Ramos (cell line): Measurements from ENCODE around the gene EPHB1.
"Not testable (repeated sequence)": the region's sequence is repeated elsewhere in the genome, so short reads cannot be mapped to it uniquely, and the experiment has no call there.

Source experiments
- in situ Hi-C: fragments of 300-500 bp; cut with MboI; formaldehyde crosslinking; loops from one replicate; pipeline ENCODE4 v1.14.3; 2022; ENCODE audit warnings: low sequenced_read_pairs; ENCODE audit not compliant: unreplicated experiment

The EPHB1 gene

GRCh38 chr3:135218304-135218703, 423.2 kb downstream of the EPHB1 start:
- in situ Hi-C loops, result no loop called here

GRCh38 chr3:135218782-135219181, 423.7 kb downstream of the EPHB1 start:
- in situ Hi-C loops, result no loop called here

GRCh38 chr3:135224815-135225362, 429.8 kb downstream of the EPHB1 start:
- in situ Hi-C loops, result no loop called here

- in situ Hi-C loops, result no loop called here
Measured at GRCh38 chr3:135226057-135226456, 431.0 kb downstream of the EPHB1 start.

- in situ Hi-C loops, result no loop called here
Measured at GRCh38 chr3:135228201-135228600, 433.1 kb downstream of the EPHB1 start.

GRCh38 chr3:135229018-135229495, 434.0 kb downstream of the EPHB1 start:
- in situ Hi-C loops, result no loop called here

GRCh38 chr3:135231737-135232136, 436.7 kb downstream of the EPHB1 start:
- in situ Hi-C loops, result no loop called here

- in situ Hi-C loops, result no loop called here
Measured at GRCh38 chr3:135232226-135232625, 437.2 kb downstream of the EPHB1 start.

- in situ Hi-C loops, result not testable (repeated sequence)
Measured at GRCh38 chr3:135233476-135233875, 438.4 kb downstream of the EPHB1 start.

GRCh38 chr3:135235541-135235940, 440.5 kb downstream of the EPHB1 start:
- in situ Hi-C loops, result no loop called here

- in situ Hi-C loops, result no loop called here
Measured at GRCh38 chr3:135237371-135238143, 442.5 kb downstream of the EPHB1 start.

GRCh38 chr3:135238236-135238830, 443.3 kb downstream of the EPHB1 start:
- in situ Hi-C loops, result no loop called here

- in situ Hi-C loops, result no loop called here
Measured at GRCh38 chr3:135238871-135239614, 444.0 kb downstream of the EPHB1 start.

GRCh38 chr3:135239615-135239884, 444.5 kb downstream of the EPHB1 start:
- in situ Hi-C loops, result no loop called here

GRCh38 chr3:135240426-135240825, 445.4 kb downstream of the EPHB1 start:
- in situ Hi-C loops, result no loop called here

- in situ Hi-C loops, result no loop called here
Measured at GRCh38 chr3:135242285-135242684, 447.2 kb downstream of the EPHB1 start.

- in situ Hi-C loops, result no loop called here
Measured at GRCh38 chr3:135243616-135244015, 448.6 kb downstream of the EPHB1 start.

GRCh38 chr3:135246027-135246426, 451.0 kb downstream of the EPHB1 start:
- in situ Hi-C loops, result no loop called here

- in situ Hi-C loops, result no loop called here
Measured at GRCh38 chr3:135248213-135248612, 453.2 kb downstream of the EPHB1 start.

GRCh38 chr3:135249186-135249585, 454.1 kb downstream of the EPHB1 start:
- in situ Hi-C loops, result no loop called here

- in situ Hi-C loops, result no loop called here
Measured at GRCh38 chr3:135258916-135259315, 463.9 kb downstream of the EPHB1 start.
